PC-3 (cell line): ENCODE data around the gene TSPAN32.

Source experiments
- EZH2 ChIP-seq: fragments of 300-600 bp; sonication (generic); IDR thresholded peaks from one replicate; pipeline ENCODE4 v1.6.1; 2017; ENCODE audit warnings: antibody characterized with exemption, mild to moderate bottlenecking, low read length; ENCODE audit not compliant: unreplicated experiment
- EZH2phosphoT487 ChIP-seq: fragments of 300-600 bp; sonication (generic); IDR thresholded peaks from 2 replicates; pipeline ENCODE4 v1.6.1; 2018; ENCODE audit warnings: mild to moderate bottlenecking, antibody characterized with exemption, low read length, borderline replicate concordance
- TF ChIP-seq, protein P1 (sequence below): fragments of 300-600 bp; sonication (generic); conservative IDR thresholded peaks from 2 replicates; pipeline ENCODE4 v1.5.1; 2017; ENCODE audit warnings: antibody characterized with exemption, low read depth, mild to moderate bottlenecking, low read length

DNA sequence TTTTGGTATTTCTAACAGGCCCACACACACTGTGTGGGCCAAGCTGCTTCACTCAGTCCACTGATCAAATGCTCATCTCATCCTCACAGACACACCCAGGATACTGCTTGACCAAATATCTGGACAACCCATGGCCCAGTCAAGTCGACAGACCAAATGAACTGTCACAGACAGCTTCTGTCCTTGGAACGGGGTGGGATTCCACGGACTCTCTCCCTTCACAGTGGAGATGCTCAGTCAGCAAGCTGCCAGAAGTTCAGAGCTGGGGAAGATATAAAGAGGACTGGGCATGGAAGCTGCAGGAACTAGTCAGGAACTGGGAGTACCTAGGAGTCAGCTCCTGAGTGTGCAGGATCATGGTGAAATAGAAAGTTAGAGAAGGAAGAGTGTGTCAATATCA is 40.7 kb downstream of the TSPAN32 start:
- TF ChIP-seq, protein P1, sequence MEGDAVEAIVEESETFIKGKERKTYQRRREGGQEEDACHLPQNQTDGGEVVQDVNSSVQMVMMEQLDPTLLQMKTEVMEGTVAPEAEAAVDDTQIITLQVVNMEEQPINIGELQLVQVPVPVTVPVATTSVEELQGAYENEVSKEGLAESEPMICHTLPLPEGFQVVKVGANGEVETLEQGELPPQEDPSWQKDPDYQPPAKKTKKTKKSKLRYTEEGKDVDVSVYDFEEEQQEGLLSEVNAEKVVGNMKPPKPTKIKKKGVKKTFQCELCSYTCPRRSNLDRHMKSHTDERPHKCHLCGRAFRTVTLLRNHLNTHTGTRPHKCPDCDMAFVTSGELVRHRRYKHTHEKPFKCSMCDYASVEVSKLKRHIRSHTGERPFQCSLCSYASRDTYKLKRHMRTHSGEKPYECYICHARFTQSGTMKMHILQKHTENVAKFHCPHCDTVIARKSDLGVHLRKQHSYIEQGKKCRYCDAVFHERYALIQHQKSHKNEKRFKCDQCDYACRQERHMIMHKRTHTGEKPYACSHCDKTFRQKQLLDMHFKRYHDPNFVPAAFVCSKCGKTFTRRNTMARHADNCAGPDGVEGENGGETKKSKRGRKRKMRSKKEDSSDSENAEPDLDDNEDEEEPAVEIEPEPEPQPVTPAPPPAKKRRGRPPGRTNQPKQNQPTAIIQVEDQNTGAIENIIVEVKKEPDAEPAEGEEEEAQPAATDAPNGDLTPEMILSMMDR, result no peak
- no peak for TF ChIP-seq EZH2phosphoT487
- TF ChIP-seq EZH2, result no peak
